Spleen (tissue), 11 donors: ENCODE measurements around the gene GABRG3. TPM values are rescaled to one million over a fixed set of nuclear protein-coding genes. Genes with fewer than 3 reads are reported as not detected.

ENCODE experiments used
- DNase-seq: peaks from one replicate; pipeline ENCODE4 v3.0.0-alpha.2; 2020
- H3K27ac ChIP-seq, 8 donors: fragments of 200-600 bp; sonication (generic) in 7 of 8; 1 replicate in 4 of 8; 2 replicates in 4 of 8; pipeline versions ENCODE4 v1.5.0 to v1.8.0; 2016 to 2021; ENCODE audit warnings: inconsistent platforms in 4 of 8, mild to moderate bottlenecking in 4 of 8, moderate library complexity in 1 of 8
- H3K27me3 ChIP-seq, 7 donors: fragments of 200-600 bp; sonication (generic) in 6 of 7; replicated peaks in 1 of 7; 1 replicate in 4 of 7; 2 replicates in 3 of 7; pipeline versions ENCODE4 v1.5.0 to v1.8.0; 2016 to 2021; ENCODE audit warnings: inconsistent platforms in 3 of 7, mild to moderate bottlenecking in 1 of 7
- H3K36me3 ChIP-seq, 6 donors: fragments of 200-600 bp; sonication (generic) in 5 of 6; 1 replicate in 4 of 6; 2 replicates in 2 of 6; pipeline versions ENCODE4 v1.5.0 to v1.8.0; 2016 to 2021; ENCODE audit warnings: inconsistent platforms in 2 of 6
- H3K4me1 ChIP-seq, 6 donors: fragments of 200-600 bp; sonication (generic) in 5 of 6; 1 replicate in 3 of 6; 2 replicates in 3 of 6; pipeline versions ENCODE4 v1.5.0 to v1.8.0; 2016 to 2021; ENCODE audit warnings: inconsistent platforms in 3 of 6
- H3K4me3 ChIP-seq, 8 donors: fragments of 200-600 bp; sonication (generic) in 7 of 8; 1 replicate in 4 of 8; 2 replicates in 4 of 8; pipeline versions ENCODE4 v1.5.0 to v1.8.0; 2016 to 2021; ENCODE audit warnings: inconsistent platforms in 4 of 8, mild to moderate bottlenecking in 4 of 8, moderate library complexity in 2 of 8
- H3K9me3 ChIP-seq, 8 donors: fragments of 200-600 bp; sonication (generic) in 7 of 8; 1 replicate in 4 of 8; 2 replicates in 4 of 8; pipeline versions ENCODE4 v1.5.0 to v1.8.0; 2016 to 2021; ENCODE audit warnings: inconsistent platforms in 4 of 8
- CTCF ChIP-seq, 11 experiments: fragments of 200-600 bp in 7 of 11; fragments of 450-650 bp in 4 of 11; sonication (generic) in 4 of 11; IDR thresholded peaks in 8 of 11; conservative IDR thresholded peaks in 3 of 11; 1 replicate in 7 of 11; 2 replicates in 4 of 11; pipeline versions ENCODE4 v1.4.0 to v1.8.0; 2016 to 2021; ENCODE audit warnings: antibody characterized with exemption in 11 of 11, inconsistent platforms in 4 of 11, mild to moderate bottlenecking in 1 of 11
- POLR2A ChIP-seq, 3 donors: fragments of 450-650 bp; IDR thresholded peaks; one replicate each; pipeline ENCODE4 v1.5.1; 2017; ENCODE audit warnings: antibody characterized with exemption in 3 of 3, mild to moderate bottlenecking in 1 of 3
- POLR2AphosphoS5 ChIP-seq, 3 donors: sonication (generic); formaldehyde crosslinking; IDR thresholded peaks; one replicate each; pipeline ENCODE4 v1.5.1; 2017; ENCODE audit warnings: antibody characterized with exemption in 3 of 3
- WGBS, 5 donors: extraction: QIAGEN DNeasy Blood & Tissue Kit in 3 of 5; methylation state at CpG; one replicate each; pipeline versions ENCODE4 v1.1.5 to v1.1.7; 2013 to 2018; 5-methylcytosine and 5-hydroxymethylcytosine counted together
- intact Hi-C: fragments of 100-400 bp; cut with DNase I; formaldehyde crosslinking; loops from one replicate; pipeline ENCODE4 v1.15.0; 2023; ENCODE audit warnings: low total_unique reads
- polyA plus RNA-seq, 3 donors: library from polyadenylated mRNA; stranded (reverse); fragments of 200-250 nt; gene quantifications; one replicate each; pipeline ENCODE4 v1.2.1, GENCODE V29; 2013
- total RNA-seq, 7 donors: library from RNA; depleted of rRNA in 3 of 7; stranded (reverse); fragments of >200 nt in 3 of 7; fragmentation: NEBNext Ultra II Directional in 4 of 7; extraction: Animal tissue kit (Norgen Biotek cat#: 25700) in 4 of 7; gene quantifications; one replicate each; pipeline versions ENCODE4 v1.1.0 to v1.2.1, GENCODE V29; 2016 to 2021
- donor health status: healthy with polysubstance abuse.
- donor health status: DM: no; HTN: no; CAD: no; lungs with moderate emphysema.
- donor health status: DM: no; HTN: no; CAD: no.
- donor health status: Bipolar disorder and iron deficiency.
- donor health status: healthy.
- donor health status: DM: no; HTN: no; CAD: no.
- donor health status: DM: yes; HTN: yes; CAD: no.

The GABRG3 gene
- total and polyA plus RNA-seq, 10 donors = 0.14 to 19.6 (median 1.6) TPM

- no peak overlapping the region for H3K4me3 ChIP-seq
- intact Hi-C loops = no loop called here
- TF ChIP-seq POLR2A (IDR thresholded peaks at IDR 0.05) (no peak), CTCF (IDR thresholded peaks at IDR 0.05 in 8 of 11, conservative IDR thresholded peaks at IDR 0.05 in 3 of 11) (no peak), POLR2AphosphoS5 (IDR thresholded peaks at IDR 0.05) (no peak)
- H3K27me3 ChIP-seq = no peaks in the 10 kb centered on the region
- no peak overlapping the region for H3K27ac ChIP-seq
- H3K4me1 ChIP-seq = no peaks in the 10 kb centered on the region
- WGBS, 5 donors = 87 to 92% (median 90%) methylated on average over 7 of the region's 7 CpGs
- peaks cover 0 to 43% (median 7%) of the 10 kb centered on the region in 8 donors for H3K9me3 ChIP-seq
- DNase-seq = no peak
- no peaks in the 10 kb centered on the region for H3K36me3 ChIP-seq
Measured at GRCh38 chr15:27126449-27126848, 155.5 kb downstream of the GABRG3 start.

GRCh38 chr15:27127815-27128570, 157.0 kb downstream of the GABRG3 start:
- intact Hi-C loops = no loop called here
- Histone ChIP-seq H3K27me3 (no peaks in the 10 kb centered on the region), H3K27ac (no peak overlapping the region), H3K4me1 (no peaks in the 10 kb centered on the region), H3K4me3 (no peak overlapping the region), H3K9me3 (peaks cover 0 to 40% (median 7%) of the 10 kb centered on the region in 8 donors), H3K36me3 (no peaks in the 10 kb centered on the region)
- WGBS, 5 donors = 72 to 83% (median 77%) methylated on average over 12 of the region's 12 CpGs
- DNase-seq = no peak
- no peak for TF ChIP-seq POLR2A (IDR thresholded peaks at IDR 0.05)
- TF ChIP-seq CTCF (IDR thresholded peaks at IDR 0.05 in 8 of 11, conservative IDR thresholded peaks at IDR 0.05 in 3 of 11) = no peak
- no peak for TF ChIP-seq POLR2AphosphoS5 (IDR thresholded peaks at IDR 0.05)

- TF ChIP-seq CTCF (IDR thresholded peaks at IDR 0.05 in 8 of 11, conservative IDR thresholded peaks at IDR 0.05 in 3 of 11) = no peak
- H3K27me3 ChIP-seq = no peaks in the 10 kb centered on the region
- peaks cover 0 to 23% (median 3%) of the 10 kb centered on the region in 8 donors for H3K9me3 ChIP-seq
- 17 to 60% (median 41%) methylated on average over 2 of the region's 2 CpGs for WGBS, 5 donors
- peaks cover 0 to 6% (median 0%) of the 10 kb centered on the region in 6 donors for H3K4me1 ChIP-seq
- no peak overlapping the region for H3K4me3 ChIP-seq
- H3K27ac ChIP-seq = no peak overlapping the region
- intact Hi-C loops = no loop called here
- no peak for DNase-seq
- H3K36me3 ChIP-seq = no peaks in the 10 kb centered on the region
Measured at GRCh38 chr15:27133249-27133648, 162.3 kb downstream of the GABRG3 start.

GRCh38 chr15:27134481-27134880, 163.5 kb downstream of the GABRG3 start:
- H3K4me3 ChIP-seq = no peak overlapping the region
- peaks cover 0 to 6% (median 0%) of the 10 kb centered on the region in 6 donors for H3K4me1 ChIP-seq
- H3K27me3 ChIP-seq = no peaks in the 10 kb centered on the region
- no peak for DNase-seq
- H3K27ac ChIP-seq = no peak overlapping the region
- intact Hi-C loops = no loop called here
- H3K9me3 ChIP-seq = peaks cover 0 to 20% (median 3%) of the 10 kb centered on the region in 8 donors
- WGBS, 5 donors = 81 to 92% (median 86%) methylated on average over 4 of the region's 4 CpGs
- H3K36me3 ChIP-seq = no peaks in the 10 kb centered on the region
- no peak for TF ChIP-seq POLR2A (IDR thresholded peaks at IDR 0.05)
- no peak for TF ChIP-seq CTCF (IDR thresholded peaks at IDR 0.05 in 8 of 11, conservative IDR thresholded peaks at IDR 0.05 in 3 of 11)
- no peak for TF ChIP-seq POLR2AphosphoS5 (IDR thresholded peaks at IDR 0.05)
